OCI-LY1 (cell line): ENCODE data around the gene PRDM15.

Experiments used
- CTCF ChIP-seq: fragments of 200-600 bp; sonication (generic), shearing (Covaris generic); IDR thresholded peaks from 2 replicates; pipeline ENCODE4 v1.5.1; 2017; ENCODE audit warnings: mild to moderate bottlenecking, antibody characterized with exemption, low read length, moderate library complexity, mixed read lengths
- EZH2 ChIP-seq: fragments of 200-600 bp; sonication (generic), shearing (Covaris generic); IDR thresholded peaks from 2 replicates; pipeline ENCODE4 v1.8.0; 2017; ENCODE audit warnings: borderline replicate concordance, mixed run types, mild to moderate bottlenecking, antibody characterized with exemption, low read length, moderate library complexity, mixed read lengths

- TF ChIP-seq CTCF, result no peak
- TF ChIP-seq EZH2, result no peak
Observed at GRCh38 chr21:41830764-41831452, 48.2 kb downstream of the PRDM15 start.
